SK-N-SH treated with all-trans-retinoic acid at 6 μM for 48 hours (cell line): ENCODE data around the gene SNAPC1.

ENCODE experiments used
- ESRRG ChIP-seq: fragments of 250-450 bp; sonication (Bioruptor Pico); IDR thresholded peaks from 2 replicates; pipeline ENCODE4 v1.6.1; 2021; ENCODE audit warnings: mild to moderate bottlenecking
- PPARA ChIP-seq: fragments of 250-450 bp; sonication (Bioruptor Pico); IDR thresholded peaks from 2 replicates; pipeline ENCODE4 v1.5.0; 2020; ENCODE audit warnings: mild to moderate bottlenecking, borderline replicate concordance
- TCF4 ChIP-seq: fragments of 250-450 bp; sonication (Bioruptor Pico); IDR thresholded peaks from 2 replicates; pipeline ENCODE4 v1.8.0; 2021; ENCODE audit warnings: mild to moderate bottlenecking, moderate library complexity, borderline replicate concordance

GRCh38 chr14:61766151-61766550, 3.9 kb downstream of the SNAPC1 start:
- TF ChIP-seq PPARA (CRISPR knock-in tag) (no peak), ESRRG (no peak), TCF4 (CRISPR knock-in tag) (no peak)
